Vagina (tissue), 2 donors: ENCODE data around the gene ERCC6L2. TPM values are rescaled to one million over a fixed set of nuclear protein-coding genes. Genes with fewer than 3 reads are reported as not detected.

Source experiments
- DNase-seq, 2 donors: peaks; one replicate each; pipeline ENCODE4 v3.0.0-alpha.2; 2017; ENCODE audit errors: extremely low spot score in 2 of 2
- H3K27ac ChIP-seq: fragments of 200-600 bp; sonication (generic); one replicate; pipeline ENCODE4 v1.5.1; 2019
- H3K27me3 ChIP-seq: fragments of 200-600 bp; sonication (generic); one replicate; pipeline ENCODE4 v1.5.1; 2019
- H3K36me3 ChIP-seq, 2 donors: fragments of 200-600 bp; sonication (generic); one replicate each; pipeline ENCODE4 v1.5.1; 2017 to 2019
- H3K4me1 ChIP-seq: fragments of 200-600 bp; sonication (generic); one replicate; pipeline ENCODE4 v1.5.1; 2019
- H3K4me3 ChIP-seq, 2 donors: fragments of 200-600 bp; sonication (generic); 1 replicate in 1 of 2; 2 replicates in 1 of 2; pipeline ENCODE4 v1.5.1; 2016 to 2019
- H3K9me3 ChIP-seq: fragments of 200-600 bp; sonication (generic); one replicate; pipeline ENCODE4 v1.5.1; 2019
- CTCF ChIP-seq, 3 experiments: fragments of 450-650 bp in 2 of 3; fragments of 200-600 bp in 1 of 3; sonication (generic) in 1 of 3; IDR thresholded peaks; one replicate each; pipeline ENCODE4 v1.5.1; 2017 to 2019; ENCODE audit warnings: antibody characterized with exemption in 3 of 3, mild to moderate bottlenecking in 2 of 3, moderate library complexity in 2 of 3
- POLR2A ChIP-seq, 2 donors: fragments of 450-650 bp; IDR thresholded peaks; one replicate each; pipeline ENCODE4 v1.6.1; 2017; ENCODE audit warnings: antibody characterized with exemption in 2 of 2, mild to moderate bottlenecking in 2 of 2, moderate library complexity in 2 of 2
- POLR2AphosphoS5 ChIP-seq, 2 donors: sonication (generic); formaldehyde crosslinking; IDR thresholded peaks; one replicate each; pipeline ENCODE4 v1.9.0; 2017; ENCODE audit warnings: antibody characterized with exemption in 2 of 2, mild to moderate bottlenecking in 2 of 2, low read depth in 1 of 2; ENCODE audit not compliant: insufficient read depth in 1 of 2
- intact Hi-C: fragments of 100-400 bp; cut with DNase I; formaldehyde crosslinking; loops from one replicate; pipeline ENCODE4 v1.15.1; 2023
- total RNA-seq: library from RNA; depleted of rRNA; stranded (reverse); fragments of >200 nt; gene quantifications from one replicate; pipeline ENCODE4 v1.2.3, GENCODE V29; 2016

The ERCC6L2 gene
- total RNA-seq, 1 donor from 2014 or later: 59.2 TPM

GRCh38 chr9:95912773-95913172, 37.3 kb downstream of the ERCC6L2 start:
- TF ChIP-seq POLR2AphosphoS5 (IDR thresholded peaks at IDR 0.05; ENCODE audit: insufficient read depth in 1 of 2, low read depth in 1 of 2): no peak
- no peak for TF ChIP-seq POLR2A (IDR thresholded peaks at IDR 0.05)
- TF ChIP-seq CTCF (IDR thresholded peaks at IDR 0.05): no peak
- no peaks in the 10 kb centered on the region for H3K36me3 ChIP-seq
- intact Hi-C loops: no loop called here

GRCh38 chr9:95920017-95920416, 44.5 kb downstream of the ERCC6L2 start:
- DNase-seq: no peak
- intact Hi-C loops: no loop called here
- H3K27ac ChIP-seq: no peak overlapping the region
- H3K9me3 ChIP-seq: no peaks in the 10 kb centered on the region
- TF ChIP-seq POLR2A (IDR thresholded peaks at IDR 0.05): no peak
- no peak for TF ChIP-seq CTCF (IDR thresholded peaks at IDR 0.05)
- no peak for TF ChIP-seq POLR2AphosphoS5 (IDR thresholded peaks at IDR 0.05; ENCODE audit: insufficient read depth in 1 of 2, low read depth in 1 of 2)
- no peaks in the 10 kb centered on the region for H3K4me1 ChIP-seq
- no peaks in the 10 kb centered on the region for H3K27me3 ChIP-seq
- no peak overlapping the region for H3K4me3 ChIP-seq
- H3K36me3 ChIP-seq: peaks cover 0 to 21% of the 10 kb centered on the region in 2 donors

More at GRCh38 chr9:95912773-95913172, 37.3 kb downstream of the ERCC6L2 start:
- no peak overlapping the region for H3K27ac ChIP-seq
- DNase-seq: no peak
- no peaks in the 10 kb centered on the region for H3K9me3 ChIP-seq
- H3K4me1 ChIP-seq: no peaks in the 10 kb centered on the region
- H3K27me3 ChIP-seq: no peaks in the 10 kb centered on the region
- H3K4me3 ChIP-seq: no peak overlapping the region

DNA sequence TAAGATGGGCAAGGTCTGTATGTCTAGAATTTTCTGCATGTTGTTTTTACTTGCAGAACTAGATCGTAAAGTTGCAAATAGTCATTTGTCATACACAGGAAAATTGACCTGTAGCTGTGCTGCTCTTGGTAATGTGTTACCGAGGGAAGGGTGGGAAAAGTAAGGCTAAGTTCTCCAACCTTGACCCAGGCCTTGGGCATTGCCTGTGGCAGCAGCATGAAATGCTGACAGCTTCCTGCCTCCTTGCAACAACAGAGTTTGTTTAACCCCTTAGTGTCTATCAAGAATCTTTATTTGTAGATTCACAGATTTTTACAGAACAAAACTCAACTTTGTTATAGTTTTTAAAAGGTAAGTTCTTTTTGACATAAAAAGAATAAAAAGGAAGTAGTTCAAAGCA, 48.3 kb downstream of the ERCC6L2 start:
- Histone ChIP-seq H3K4me3 (no peak overlapping the region), H3K27me3 (no peaks in the 10 kb centered on the region), H3K9me3 (no peaks in the 10 kb centered on the region), H3K36me3 (peaks cover 0 to 29% of the 10 kb centered on the region in 2 donors), H3K27ac (no peak overlapping the region), H3K4me1 (no peaks in the 10 kb centered on the region)
- TF ChIP-seq POLR2A (IDR thresholded peaks at IDR 0.05) (no peak), POLR2AphosphoS5 (IDR thresholded peaks at IDR 0.05; ENCODE audit: insufficient read depth in 1 of 2, low read depth in 1 of 2) (no peak), CTCF (IDR thresholded peaks at IDR 0.05) (no peak)
- intact Hi-C loops: no loop called here
- DNase-seq: no peak

DNA sequence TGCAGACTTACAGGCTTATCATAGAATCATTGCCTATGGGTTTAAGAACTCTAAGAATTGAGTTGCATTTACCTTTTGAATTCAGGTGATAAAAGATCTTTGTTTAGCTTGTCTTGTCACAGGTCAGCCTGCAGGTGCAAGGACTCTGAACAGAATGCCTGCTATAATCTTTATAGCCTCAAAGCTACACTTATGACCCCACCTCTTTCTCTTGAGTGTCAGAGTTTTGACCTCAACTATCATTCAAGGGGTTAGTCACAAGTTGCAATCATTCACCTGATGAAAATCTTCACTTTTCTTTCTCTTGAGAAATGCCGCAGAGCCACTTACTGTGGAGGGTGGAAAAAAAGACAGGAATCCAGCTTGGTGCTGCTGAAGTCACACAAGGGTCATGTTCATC, 49.5 kb downstream of the ERCC6L2 start:
- no peaks in the 10 kb centered on the region for H3K4me1 ChIP-seq
- H3K27me3 ChIP-seq: no peaks in the 10 kb centered on the region
- no peaks in the 10 kb centered on the region for H3K9me3 ChIP-seq
- TF ChIP-seq POLR2AphosphoS5 (IDR thresholded peaks at IDR 0.05; ENCODE audit: insufficient read depth in 1 of 2, low read depth in 1 of 2) (no peak), CTCF (IDR thresholded peaks at IDR 0.05) (no peak), POLR2A (IDR thresholded peaks at IDR 0.05) (no peak)
- peaks cover 0 to 38% of the 10 kb centered on the region in 2 donors for H3K36me3 ChIP-seq
- no peak overlapping the region for H3K27ac ChIP-seq
- intact Hi-C loops: no loop called here
- no peak overlapping the region for H3K4me3 ChIP-seq
- no peak for DNase-seq

DNA sequence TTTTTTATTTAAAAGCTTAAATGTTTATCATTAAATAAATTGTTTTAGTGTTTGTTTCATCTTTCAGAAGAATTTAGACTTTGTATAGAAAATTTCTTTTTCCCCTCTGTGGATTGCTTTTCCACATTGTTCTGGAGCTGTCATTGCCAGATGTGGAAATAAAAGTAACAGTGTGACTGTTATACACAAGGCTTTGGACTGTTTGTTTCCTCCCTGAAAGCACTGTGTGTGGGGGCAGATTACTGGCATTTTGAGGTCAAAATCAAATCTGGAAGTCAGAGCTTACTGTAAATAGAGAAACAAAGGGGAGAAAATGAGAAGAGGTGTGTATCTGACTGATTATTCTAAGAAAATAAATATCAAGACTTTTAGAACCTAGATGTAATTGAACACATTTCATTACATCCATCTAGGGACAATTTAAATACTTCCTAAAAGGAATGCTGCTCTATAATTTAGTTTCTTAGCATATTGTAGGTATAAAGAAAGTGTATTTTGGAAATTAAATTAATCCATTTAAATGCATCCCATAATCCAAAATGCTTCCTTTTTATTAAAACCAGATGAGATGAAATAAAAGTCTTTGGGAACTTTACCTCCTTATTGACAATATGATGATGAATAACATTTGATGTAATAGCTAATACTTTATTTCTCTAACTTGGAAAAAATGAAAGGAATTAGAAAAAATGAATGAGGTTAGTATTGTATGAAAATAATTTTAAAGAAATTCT, 51.9 kb downstream of the ERCC6L2 start:
- no peak overlapping the region for H3K4me3 ChIP-seq
- H3K27ac ChIP-seq: no peak overlapping the region
- DNase-seq: no peak
- H3K36me3 ChIP-seq: peaks cover 0 to 41% of the 10 kb centered on the region in 2 donors
- intact Hi-C loops: no loop called here
- no peaks in the 10 kb centered on the region for H3K9me3 ChIP-seq
- no peaks in the 10 kb centered on the region for H3K4me1 ChIP-seq
- TF ChIP-seq CTCF (IDR thresholded peaks at IDR 0.05) (no peak), POLR2A (IDR thresholded peaks at IDR 0.05) (no peak), POLR2AphosphoS5 (IDR thresholded peaks at IDR 0.05; ENCODE audit: insufficient read depth in 1 of 2, low read depth in 1 of 2) (no peak)
- no peaks in the 10 kb centered on the region for H3K27me3 ChIP-seq
